Muscle of arm (tissue), 12 donors: ENCODE results near the gene HAO2. TPM values are rescaled to one million over a fixed set of nuclear protein-coding genes. Genes with fewer than 3 reads are reported as not detected.

Source experiments
- DNase-seq: peaks from one replicate; pipeline ENCODE4 v3.0.0-alpha.2; 2013
- polyA plus RNA-seq, 12 donors: library from polyadenylated mRNA; unstranded; fragments of 120-200 nt; gene quantifications; one replicate each; pipeline ENCODE4 v1.2.1, GENCODE V29; 2013; ENCODE audit not compliant: insufficient read length in 12 of 12

HAO2 gene
- polyA plus RNA-seq, 12 donors, result 0.12 to 0.28 (median 0.24) TPM; not detected in 7

DNA sequence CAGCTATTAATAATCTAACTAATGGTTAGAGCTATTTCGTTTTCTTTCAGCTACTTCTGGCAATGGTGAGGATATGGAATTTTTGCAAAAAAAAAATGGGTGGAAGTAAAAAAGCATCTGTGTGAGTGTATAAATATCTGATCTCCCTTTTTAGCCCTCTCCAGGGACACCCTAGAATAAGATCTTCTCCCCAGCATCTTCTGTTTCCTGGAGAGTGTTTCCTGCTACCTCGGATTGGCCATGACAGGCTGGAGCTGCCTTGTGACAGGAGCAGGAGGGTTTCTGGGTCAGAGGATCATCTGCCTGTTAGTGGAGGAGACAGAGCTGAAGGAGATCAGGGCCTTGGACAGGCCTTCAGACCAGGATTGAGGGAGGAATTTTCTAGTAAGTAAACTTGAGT lies 70.2 kb downstream of the HAO2 start:
- no peak for DNase-seq

DNA sequence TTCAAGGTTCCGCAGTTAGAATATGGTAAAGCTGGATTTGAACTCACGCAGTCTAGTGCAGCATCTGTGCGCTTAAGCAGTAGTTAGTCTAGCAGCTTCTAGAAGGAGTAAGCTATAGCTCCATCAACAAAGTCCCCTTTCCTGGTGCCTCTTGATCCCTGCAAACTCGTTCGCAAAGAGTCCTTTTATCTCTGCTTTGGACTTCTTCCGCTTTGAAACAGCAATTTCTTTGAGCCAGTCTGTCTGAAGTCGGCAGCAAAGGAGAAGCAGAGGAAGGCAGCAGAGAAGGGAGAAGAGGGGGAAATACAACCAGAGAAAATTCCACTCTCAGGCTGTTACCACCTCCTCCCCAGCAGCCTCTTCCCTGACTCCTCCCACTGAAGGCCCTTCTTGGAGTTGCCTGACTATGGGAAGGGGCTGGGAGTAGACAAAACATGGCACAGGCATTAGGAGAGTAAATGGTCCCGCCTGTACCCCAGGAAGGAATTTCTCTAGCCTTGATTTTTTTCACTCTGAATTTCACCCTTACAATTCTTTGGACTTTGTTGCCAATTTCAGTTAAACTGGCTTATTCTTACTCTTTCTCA lies 72.2 kb downstream of the HAO2 start:
- no peak for DNase-seq

DNA sequence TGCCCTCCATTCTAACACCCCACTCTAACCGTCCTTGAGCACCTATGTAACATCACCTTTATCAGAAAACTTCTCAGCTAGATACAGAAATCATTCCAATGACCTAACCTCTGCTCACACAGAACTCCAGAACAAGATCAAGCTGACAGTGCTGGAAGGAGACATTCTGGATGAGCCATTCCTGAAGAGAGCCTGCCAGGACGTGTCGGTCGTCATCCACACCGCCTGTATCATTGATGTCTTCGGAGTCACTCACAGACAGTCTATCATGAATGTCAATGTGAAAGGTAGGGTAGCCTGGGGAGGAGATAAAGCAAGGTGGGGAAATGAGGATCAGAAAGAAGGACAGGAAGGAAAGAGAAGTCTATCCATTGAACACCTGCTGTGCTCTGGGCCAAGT lies 74.2 kb downstream of the HAO2 start:
- DNase-seq, result no peak

Other genes starting within 250 kb of the HAO2 start
- 10 to 100 TPM in 11 of 12 donors, not detected in 1; 19.0 to 30.7 (median 21.7) TPM for gene WARS2, start 228.1 kb upstream of the HAO2 start, polyA plus RNA-seq
- gene HSD3B2, start 46.4 kb downstream of the HAO2 start, polyA plus RNA-seq, result under 1 TPM in 2 of 12 donors, not detected in 10; 0.14 to 0.24 TPM
- gene HSD3B1, start 138.4 kb downstream of the HAO2 start, polyA plus RNA-seq, result under 1 TPM in 9 of 12 donors, not detected in 3; 0.19 to 0.93 (median 0.34) TPM